Stimulated activated CD8-positive, alpha-beta memory T cell treated with anti-CD3 and anti-CD28 coated beads, Interleukin-2, amount 100 ng/mL, for 48 hours (primary cell): ENCODE data around the gene UQCR10.
"Not testable (repeated sequence)": the region's sequence is repeated elsewhere in the genome, so short reads cannot be mapped to it uniquely, and the experiment has no call there.

Experiments used
- DNase-seq, 2 donors: peaks; one replicate each; pipeline ENCODE4 v3.0.0-alpha.2; 2020; ENCODE audit warnings: low read depth in 2 of 2

UQCR10 gene

GRCh38 chr22:29737251-29738117 lies 29.7 kb upstream of the UQCR10 start:
- no peak for DNase-seq

DNA sequence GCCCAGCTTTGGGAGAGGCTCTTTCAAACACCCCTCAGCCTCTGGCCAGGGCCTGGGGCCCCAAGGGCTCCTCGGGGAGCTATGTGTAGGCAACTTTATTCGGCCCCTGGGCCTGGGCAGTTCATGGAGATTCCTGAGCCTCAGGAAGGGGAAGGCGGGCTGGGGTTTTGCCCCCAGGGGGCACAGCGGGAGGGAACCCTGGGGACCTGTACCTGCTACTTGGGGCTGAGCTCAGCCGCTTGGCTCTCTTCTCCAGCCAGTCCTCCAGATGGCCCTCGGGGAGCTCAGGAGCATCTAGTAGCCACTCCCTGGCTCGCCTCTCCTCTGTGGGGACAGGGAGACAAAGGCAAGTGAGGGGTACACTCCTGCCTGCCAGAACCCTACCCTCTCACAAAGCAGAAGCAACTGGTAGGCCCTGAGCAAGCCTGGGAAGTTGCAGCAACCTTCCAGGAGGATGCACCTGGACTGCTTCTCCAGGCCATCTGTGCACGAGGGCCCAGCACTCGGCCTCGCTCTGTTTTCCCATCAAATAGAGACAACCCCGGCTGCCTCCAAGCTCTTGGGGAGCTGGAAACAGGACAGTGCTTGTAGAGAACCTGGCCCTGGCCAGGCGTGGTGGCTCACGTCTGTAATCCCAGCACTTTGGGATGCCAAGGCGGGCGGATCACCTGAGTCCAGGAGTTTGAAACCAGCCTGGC lies 28.9 kb upstream of the UQCR10 start:
- DNase-seq, result no peak

- DNase-seq, result no peak
Measured at GRCh38 chr22:29739346-29739875, 27.8 kb upstream of the UQCR10 start.

GRCh38 chr22:29740216-29740615 lies 27.0 kb upstream of the UQCR10 start:
- no peak for DNase-seq

DNA sequence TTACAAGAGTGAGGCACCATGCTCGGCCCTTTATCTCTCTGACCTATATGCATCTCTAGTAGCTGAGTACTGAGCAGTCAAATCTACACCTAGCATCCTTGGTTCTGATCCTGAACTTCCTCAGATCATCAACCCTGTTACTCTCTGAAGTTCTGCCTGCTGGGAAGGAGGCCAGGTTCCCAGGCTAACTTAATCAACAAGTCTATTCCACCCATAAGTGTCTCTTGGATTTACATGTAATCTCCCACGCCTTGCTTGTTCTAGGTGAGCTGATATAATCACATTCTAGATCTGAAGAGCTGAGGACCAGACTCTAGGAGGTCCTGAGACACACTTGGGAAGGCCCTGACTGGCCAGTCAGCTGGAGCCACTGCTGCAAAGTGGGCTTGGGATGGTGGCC lies 25.2 kb upstream of the UQCR10 start:
- no peak for DNase-seq

DNA sequence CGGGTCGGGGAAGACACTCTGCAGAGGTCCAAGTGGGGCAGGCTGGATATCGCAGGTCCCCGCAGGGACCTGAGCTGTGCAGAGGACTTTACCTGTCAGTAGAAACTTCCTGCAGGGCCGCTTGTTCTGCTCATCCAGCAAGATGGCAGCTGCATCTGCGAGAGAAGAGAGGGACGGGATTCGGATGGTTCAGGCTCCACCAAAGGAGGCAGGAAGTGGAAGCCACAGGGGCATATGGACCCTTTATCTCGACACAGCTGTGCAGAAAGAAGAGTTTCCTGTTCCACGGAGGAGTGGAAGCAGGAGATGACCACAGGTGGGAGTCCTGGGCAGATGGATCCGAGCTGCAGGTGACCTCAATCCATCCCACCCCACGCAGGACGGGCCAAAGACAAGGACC lies 24.8 kb upstream of the UQCR10 start:
- no peak for DNase-seq

DNA sequence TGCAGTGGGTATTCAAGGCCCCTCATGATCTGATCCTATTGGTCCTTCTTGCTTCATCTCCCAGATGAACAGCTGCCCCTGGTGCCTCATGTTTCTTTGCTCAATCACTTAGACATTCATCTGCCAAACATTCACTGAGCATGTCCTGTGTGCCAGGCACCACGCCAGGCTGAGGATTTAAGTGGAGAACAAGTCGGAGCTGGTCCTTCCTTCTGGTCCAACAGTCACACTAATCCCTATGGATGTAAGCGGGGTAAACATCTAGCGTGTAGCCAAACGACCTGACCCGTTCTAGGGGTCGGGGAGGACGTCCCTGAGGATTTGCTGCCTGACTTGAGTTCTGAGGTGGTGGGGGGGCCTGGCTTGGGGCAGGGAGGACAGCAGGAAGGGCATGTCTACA lies 22.3 kb upstream of the UQCR10 start:
- no peak for DNase-seq

- no peak for DNase-seq
Measured at GRCh38 chr22:29747832-29748231, 19.3 kb upstream of the UQCR10 start.

GRCh38 chr22:29748248-29748893 lies 18.8 kb upstream of the UQCR10 start:
- no peak for DNase-seq

DNA sequence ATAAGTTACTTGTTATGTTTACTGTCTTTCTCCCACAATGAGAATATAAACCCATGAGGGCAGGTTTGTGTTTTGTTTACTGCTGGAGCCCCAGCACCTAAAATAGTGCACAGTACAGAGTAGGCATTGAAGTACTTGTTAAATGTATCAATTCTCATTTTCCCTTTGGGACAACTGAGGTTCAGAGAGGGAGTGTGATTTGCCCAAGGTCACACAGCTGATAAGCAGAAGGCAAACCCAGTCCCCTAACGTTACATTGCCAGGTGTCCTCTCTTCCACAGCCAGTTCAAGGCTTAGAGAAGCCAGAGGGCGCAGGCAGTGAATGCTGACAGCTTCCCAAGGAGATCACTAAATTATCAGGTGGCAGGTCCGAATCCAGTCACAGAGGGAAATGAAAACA lies 17.1 kb upstream of the UQCR10 start:
- DNase-seq, result no peak

GRCh38 chr22:29750559-29751538 lies 16.3 kb upstream of the UQCR10 start:
- no peak for DNase-seq

- DNase-seq, result no peak
Measured at GRCh38 chr22:29751669-29752068, 15.5 kb upstream of the UQCR10 start.

GRCh38 chr22:29753808-29754657 lies 13.1 kb upstream of the UQCR10 start:
- DNase-seq, result no peak

DNA sequence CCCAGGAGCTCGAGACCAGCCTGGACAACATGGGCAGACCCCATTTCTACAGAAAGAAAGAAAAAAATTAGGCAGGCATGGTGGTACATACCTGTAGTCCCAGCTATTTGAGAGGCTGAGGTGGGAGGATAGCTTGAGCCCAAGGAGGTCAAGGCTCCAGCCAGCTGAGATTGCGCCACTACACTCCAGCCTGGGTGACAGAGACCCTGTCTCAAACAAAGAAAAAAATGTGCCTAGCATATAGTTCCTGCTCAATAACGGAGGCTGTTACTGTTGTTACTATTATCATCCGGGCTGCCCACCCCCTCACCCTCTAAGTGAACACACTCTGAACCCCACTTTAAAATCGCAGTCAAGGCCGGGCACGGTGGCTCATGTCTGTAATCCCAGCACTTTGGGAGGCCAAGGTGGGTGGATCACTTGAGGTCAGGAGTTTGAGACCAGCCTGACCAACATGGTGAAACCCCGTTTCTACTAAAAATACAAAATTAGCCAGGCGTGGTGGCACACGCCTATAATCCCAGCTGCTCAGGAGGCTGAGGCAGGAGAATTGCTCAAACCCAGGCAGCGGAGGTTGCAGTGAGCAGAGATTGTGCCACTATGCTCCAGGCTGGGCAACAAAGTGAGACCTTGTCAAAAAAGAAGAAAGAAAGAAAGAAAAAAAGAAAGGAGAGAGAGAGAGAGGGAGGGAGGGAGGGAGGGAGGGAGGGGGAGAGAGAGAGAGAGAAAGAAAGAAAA lies 12.3 kb upstream of the UQCR10 start:
- not testable (repeated sequence) for DNase-seq

DNA sequence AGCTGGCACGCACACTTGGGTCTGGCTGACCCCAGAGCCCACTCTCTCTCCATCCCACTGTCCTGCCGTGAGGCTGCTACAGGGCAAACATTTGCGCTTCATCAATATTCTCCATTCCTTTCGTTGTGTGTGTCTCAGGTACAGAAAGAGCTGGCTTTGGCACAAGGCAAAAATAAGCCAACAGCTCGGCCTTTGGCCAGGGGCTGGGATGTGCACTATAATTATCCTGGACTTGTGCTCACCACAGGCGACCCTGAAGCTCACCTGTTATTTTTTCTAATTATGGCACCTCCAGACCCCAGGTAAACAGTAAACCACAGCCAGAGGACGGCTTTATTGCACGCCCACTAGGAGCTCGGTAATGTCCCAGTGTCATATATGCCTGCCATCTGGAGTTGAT lies 11.3 kb upstream of the UQCR10 start:
- no peak for DNase-seq

DNA sequence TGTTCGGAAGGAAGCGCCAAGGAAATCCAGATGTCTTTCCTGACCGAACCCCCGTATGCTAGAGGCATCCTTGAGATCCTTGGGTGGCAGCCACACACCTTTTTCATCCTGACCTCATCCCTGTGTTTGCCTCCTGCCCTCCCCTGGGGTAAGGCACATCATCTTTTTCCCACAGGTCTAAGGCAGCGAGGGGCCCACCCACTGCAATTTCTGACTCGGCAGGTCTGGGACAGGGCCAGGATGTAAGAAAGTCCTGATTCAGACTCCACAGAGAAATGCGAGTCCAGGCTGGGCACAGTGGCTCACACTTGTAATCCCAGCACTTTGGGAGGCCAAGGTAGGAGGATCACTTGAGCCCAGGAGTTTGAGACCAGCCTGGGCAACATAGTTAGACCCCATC lies 10.8 kb upstream of the UQCR10 start:
- DNase-seq, result no peak

DNA sequence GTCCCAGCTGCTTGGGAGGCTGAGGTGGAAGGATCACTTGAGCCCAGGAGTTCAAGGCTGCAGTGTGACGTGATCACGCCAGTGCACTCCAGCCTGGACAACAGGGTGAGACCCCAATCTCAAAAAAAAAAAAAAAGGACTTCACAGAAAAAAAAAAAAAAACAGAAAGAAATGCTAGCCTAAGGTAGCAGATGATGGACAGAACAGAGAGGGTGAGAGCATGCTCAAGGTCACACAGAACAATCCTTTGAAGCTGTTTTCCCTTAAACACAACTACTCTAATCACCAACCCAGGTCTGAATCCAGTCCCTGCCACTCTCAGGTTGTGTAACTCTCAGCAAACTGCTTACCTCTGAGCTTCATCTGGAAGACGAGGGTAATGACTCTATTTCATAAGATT lies 10.1 kb upstream of the UQCR10 start:
- no peak for DNase-seq

- no peak for DNase-seq
Measured at GRCh38 chr22:29758068-29758622, 9.0 kb upstream of the UQCR10 start.

- no peak for DNase-seq
Measured at GRCh38 chr22:29758959-29759358, 8.2 kb upstream of the UQCR10 start.
